Lower lobe of right lung (tissue), 2 donors: ENCODE results near the gene TFDP1. TPM values are rescaled to one million over a fixed set of nuclear protein-coding genes. Genes with fewer than 3 reads are reported as not detected.

ENCODE experiments used
- ATAC-seq, 2 donors: fragments of 200-7000 bp; cut with Tn5 transposase; one replicate each; pipeline ENCODE4 v1.9.1; 2020 to 2022; ENCODE audit warnings: mild to moderate bottlenecking in 2 of 2, moderate library complexity in 2 of 2
- DNase-seq: peaks from one replicate; pipeline ENCODE4 v3.0.0-alpha.2; 2020
- H3K27ac ChIP-seq: fragments of 200-600 bp; one replicate; pipeline ENCODE4 v1.8.0; 2022
- H3K27me3 ChIP-seq: fragments of 200-600 bp; one replicate; pipeline ENCODE4 v1.8.0; 2022; ENCODE audit warnings: low read depth
- H3K36me3 ChIP-seq: fragments of 200-600 bp; one replicate; pipeline ENCODE4 v1.8.0; 2022; ENCODE audit warnings: mild to moderate bottlenecking
- H3K4me1 ChIP-seq: fragments of 200-600 bp; one replicate; pipeline ENCODE4 v1.8.0; 2022
- H3K4me3 ChIP-seq: fragments of 200-600 bp; one replicate; pipeline ENCODE4 v1.8.0; 2022; ENCODE audit warnings: mild to moderate bottlenecking
- H3K9me3 ChIP-seq: fragments of 200-600 bp; one replicate; pipeline ENCODE4 v1.8.0; 2022
- intact Hi-C: fragments of 100-400 bp; cut with DNase I; formaldehyde crosslinking; loops from one replicate; pipeline ENCODE4 v1.11.0; 2022
- total RNA-seq: library from RNA; stranded (reverse); fragmentation: NEBNext Ultra II Directional; extraction: Animal tissue kit (Norgen Biotek cat#: 25700); gene quantifications from one replicate; pipeline ENCODE4 v1.2.1, GENCODE V29; 2021
- TF ChIP-seq, protein P1 (sequence below): fragments of 200-600 bp; IDR thresholded peaks from one replicate; pipeline ENCODE4 v1.8.0; 2022; ENCODE audit warnings: antibody characterized with exemption, mild to moderate bottlenecking
- donor health status: DM: no; HTN: yes; CAD: no; lungs with severe emphysema.

The TFDP1 gene
- total RNA-seq, 1 donor from 2014 or later = 47.0 TPM

DNA sequence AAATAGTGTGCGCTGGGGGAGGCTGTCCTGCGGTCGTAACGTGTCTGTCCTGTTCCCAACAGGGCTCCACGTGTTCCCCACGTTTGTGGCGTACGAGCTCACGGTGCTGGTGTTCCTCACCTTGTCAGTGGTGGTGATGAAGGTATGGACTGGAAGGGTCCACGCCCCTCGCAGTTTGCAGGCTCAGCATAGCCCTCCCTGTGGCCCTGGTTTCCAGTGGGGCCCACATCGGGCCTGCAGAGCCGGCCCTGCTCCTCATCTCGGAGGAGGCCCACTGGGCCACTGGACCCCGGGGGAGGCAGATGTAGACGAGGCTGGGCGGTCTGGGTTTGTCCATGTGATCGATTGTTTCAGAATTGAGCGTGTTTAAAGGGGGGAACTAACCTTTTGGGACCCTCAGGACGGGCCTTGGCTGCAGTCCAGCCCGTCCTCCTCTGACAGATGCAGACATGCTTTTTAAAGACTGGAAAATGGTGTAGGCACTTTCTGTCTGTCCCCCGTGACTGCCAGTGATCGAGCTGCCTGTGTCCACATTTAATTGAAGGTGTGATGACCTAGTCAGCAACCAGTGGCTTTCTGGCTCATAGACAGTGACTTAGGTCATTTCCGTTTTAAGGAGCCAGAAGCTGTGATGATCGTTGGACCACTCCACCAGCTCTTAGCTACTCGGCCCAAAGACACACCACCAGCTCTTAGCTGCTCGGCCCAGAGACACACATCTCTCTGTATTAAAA, 37.1 kb upstream of the TFDP1 start:
- intact Hi-C loops = no loop called here

DNA sequence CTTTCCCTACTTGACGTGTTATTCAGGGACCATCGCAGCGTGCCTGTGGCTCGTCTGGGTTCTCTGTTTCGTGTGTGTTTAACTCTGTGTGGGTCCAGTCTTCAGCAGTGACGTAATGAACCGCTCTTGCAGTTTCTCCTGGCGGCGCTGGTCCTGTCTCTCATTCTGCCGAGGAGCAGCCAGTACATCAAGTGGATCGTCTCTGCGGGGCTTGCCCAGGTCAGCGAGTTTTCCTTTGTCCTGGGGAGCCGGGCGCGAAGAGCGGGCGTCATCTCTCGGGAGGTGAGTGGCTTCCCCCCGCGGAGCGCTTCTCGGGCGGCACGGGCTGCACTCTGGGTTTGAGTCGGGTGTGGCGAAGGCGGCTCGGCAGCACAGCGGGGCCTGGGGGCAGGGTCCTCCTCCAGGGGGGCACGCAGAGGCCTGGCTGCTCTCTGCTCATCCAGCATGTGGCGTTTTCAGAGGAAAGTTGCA, 36.3 kb upstream of the TFDP1 start:
- no peaks in the 10 kb centered on the region for H3K9me3 ChIP-seq
- no peaks in the 10 kb centered on the region for H3K27me3 ChIP-seq
- ATAC-seq (no peak), DNase-seq (peak; percentile 38)
- TF ChIP-seq, protein P1, sequence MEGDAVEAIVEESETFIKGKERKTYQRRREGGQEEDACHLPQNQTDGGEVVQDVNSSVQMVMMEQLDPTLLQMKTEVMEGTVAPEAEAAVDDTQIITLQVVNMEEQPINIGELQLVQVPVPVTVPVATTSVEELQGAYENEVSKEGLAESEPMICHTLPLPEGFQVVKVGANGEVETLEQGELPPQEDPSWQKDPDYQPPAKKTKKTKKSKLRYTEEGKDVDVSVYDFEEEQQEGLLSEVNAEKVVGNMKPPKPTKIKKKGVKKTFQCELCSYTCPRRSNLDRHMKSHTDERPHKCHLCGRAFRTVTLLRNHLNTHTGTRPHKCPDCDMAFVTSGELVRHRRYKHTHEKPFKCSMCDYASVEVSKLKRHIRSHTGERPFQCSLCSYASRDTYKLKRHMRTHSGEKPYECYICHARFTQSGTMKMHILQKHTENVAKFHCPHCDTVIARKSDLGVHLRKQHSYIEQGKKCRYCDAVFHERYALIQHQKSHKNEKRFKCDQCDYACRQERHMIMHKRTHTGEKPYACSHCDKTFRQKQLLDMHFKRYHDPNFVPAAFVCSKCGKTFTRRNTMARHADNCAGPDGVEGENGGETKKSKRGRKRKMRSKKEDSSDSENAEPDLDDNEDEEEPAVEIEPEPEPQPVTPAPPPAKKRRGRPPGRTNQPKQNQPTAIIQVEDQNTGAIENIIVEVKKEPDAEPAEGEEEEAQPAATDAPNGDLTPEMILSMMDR = no peak
- intact Hi-C loops = no loop called here
- peaks cover 60% of the 10 kb centered on the region for H3K36me3 ChIP-seq
- H3K4me1 ChIP-seq = no peaks in the 10 kb centered on the region
- no peak overlapping the region for H3K27ac ChIP-seq
- no peak overlapping the region for H3K4me3 ChIP-seq

More for the DNA sequence above, 37.1 kb upstream of the TFDP1 start:
- no peaks in the 10 kb centered on the region for H3K9me3 ChIP-seq
- H3K27ac ChIP-seq = peak overlapping the region; percentile 6
- H3K4me3 ChIP-seq = no peak overlapping the region
- peaks cover 56% of the 10 kb centered on the region for H3K36me3 ChIP-seq
- DNase-seq (peak; percentile 28), ATAC-seq (no peak)
- no peaks in the 10 kb centered on the region for H3K4me1 ChIP-seq
- TF ChIP-seq, protein P1 = no peak
- H3K27me3 ChIP-seq = no peaks in the 10 kb centered on the region

DNA sequence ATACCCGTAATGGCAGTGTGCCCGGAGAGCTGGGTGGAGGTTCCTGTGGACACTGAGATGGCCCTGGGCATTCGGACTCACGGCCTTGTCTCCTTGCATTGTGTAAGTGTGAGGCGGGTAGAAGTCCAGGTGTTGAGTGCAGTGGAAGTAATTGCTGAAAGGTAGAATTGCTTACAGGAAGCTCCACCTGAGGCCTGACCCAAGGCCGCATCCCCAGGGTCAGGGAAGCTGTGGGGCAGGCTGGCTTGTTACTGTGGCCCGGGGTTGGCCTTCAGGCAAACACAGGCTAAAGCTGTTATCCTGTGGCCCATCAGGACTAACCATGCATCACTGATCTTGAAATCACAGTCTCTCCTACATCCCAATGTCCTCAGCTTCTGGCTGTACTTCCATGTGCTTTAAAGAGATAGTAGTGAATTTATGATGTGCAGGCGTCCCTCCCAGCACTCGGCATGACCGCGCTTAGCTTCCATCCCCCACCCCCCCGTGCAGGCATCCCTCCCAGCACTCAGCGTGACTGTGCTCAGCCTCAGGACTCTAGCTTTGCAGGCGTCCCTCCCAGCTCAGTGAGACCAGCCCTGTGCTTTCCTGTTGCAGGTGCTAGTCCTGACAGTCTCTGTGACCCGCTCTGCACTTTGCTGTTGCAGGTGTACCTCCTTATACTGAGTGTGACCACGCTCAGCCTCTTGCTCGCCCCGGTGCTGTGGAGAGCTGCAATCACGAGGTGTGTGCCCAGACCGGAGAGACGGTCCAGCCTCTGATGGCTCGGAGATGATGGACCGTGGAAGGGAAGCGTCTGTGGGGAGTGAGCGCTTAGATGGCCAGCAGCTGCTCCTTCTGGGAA, 35.6 kb upstream of the TFDP1 start:
- DNase-seq (peak; percentile 30), ATAC-seq (no peak)
- TF ChIP-seq, protein P1 = no peak
- Histone ChIP-seq H3K36me3 (peaks cover 65% of the 10 kb centered on the region), H3K27ac (no peak overlapping the region), H3K4me1 (no peaks in the 10 kb centered on the region), H3K4me3 (no peak overlapping the region), H3K9me3 (no peaks in the 10 kb centered on the region), H3K27me3 (no peaks in the 10 kb centered on the region)
- intact Hi-C loops = no loop called here

DNA sequence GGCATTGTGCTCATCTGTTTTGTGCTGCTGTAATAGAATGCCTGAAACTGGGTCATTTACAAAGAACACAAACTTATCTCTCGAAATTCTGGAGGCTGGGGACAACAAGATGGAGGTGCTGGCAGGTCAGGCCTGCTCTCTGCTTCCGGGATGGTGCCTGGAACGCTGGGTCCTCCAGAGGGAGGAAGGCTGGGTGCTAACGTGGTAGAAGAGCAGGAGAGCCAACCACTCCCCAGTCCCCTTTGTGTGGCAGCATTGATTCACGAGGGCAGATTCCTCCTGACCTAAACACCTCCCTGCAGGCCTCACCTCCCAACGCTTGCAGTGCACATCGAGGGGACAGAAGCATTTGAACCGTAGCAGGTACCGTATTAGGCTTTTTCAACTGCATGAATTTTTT, 34.1 kb upstream of the TFDP1 start:
- intact Hi-C loops = no loop called here
- H3K27me3 ChIP-seq = no peaks in the 10 kb centered on the region
- H3K27ac ChIP-seq = no peak overlapping the region
- H3K4me3 ChIP-seq = no peak overlapping the region
- H3K36me3 ChIP-seq = peaks cover 64% of the 10 kb centered on the region
- H3K9me3 ChIP-seq = no peaks in the 10 kb centered on the region
- ATAC-seq (no peak), DNase-seq (peak; percentile 19)
- TF ChIP-seq, protein P1 = no peak
- H3K4me1 ChIP-seq = no peaks in the 10 kb centered on the region

DNA sequence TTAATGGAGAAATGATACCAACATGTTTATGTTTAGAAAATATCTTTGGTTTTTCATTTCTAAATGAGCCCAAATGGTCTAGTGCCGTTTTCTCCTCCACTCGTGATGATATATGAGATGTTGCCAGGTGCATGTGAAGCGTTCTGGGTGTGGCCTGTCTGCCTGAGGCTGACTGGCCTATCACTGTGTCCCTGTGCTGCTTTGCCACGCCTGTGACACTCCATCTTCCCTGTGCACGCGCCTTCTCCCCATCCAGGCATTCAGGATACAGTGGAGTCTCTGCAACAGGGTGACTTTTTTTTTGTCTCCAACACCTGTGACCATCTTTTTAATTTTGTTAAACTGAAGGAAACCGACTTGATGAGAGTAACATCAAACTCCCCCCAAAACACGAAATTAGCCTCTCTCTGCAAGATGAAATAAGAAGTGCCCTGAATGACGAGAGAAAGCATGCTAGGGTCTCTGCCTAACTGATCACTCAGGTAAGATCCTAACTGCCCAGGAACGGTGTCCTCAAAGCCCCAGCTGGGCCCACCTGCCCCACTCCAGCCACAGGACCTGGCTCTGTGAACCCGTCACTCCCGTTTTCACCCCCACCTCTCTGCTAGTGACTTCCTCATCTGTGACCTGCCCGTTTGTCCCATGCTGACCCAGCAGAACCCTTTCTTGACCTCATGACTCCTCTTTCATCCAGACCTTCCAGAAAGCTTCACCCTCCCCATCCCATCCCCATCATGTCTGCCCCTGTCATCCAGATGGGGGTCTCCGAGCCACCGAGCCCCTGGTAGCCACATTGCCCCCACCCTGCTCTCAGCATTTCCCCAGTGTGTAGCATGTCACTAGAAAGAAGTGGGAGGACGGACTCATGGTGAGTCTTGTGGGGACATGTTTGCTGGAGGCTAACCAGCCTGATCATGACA, 33.2 kb upstream of the TFDP1 start:
- no peaks in the 10 kb centered on the region for H3K9me3 ChIP-seq
- peaks cover 64% of the 10 kb centered on the region for H3K36me3 ChIP-seq
- ATAC-seq = no peak
- no peaks in the 10 kb centered on the region for H3K4me1 ChIP-seq
- peak; percentile 8 for DNase-seq
- H3K4me3 ChIP-seq = no peak overlapping the region
- H3K27ac ChIP-seq = no peak overlapping the region
- no peaks in the 10 kb centered on the region for H3K27me3 ChIP-seq
- intact Hi-C loops = no loop called here
- TF ChIP-seq, protein P1 = no peak
